GM21528 (cell line): ENCODE results near the gene DENND6B.
"Not testable (repeated sequence)": the region's sequence is repeated elsewhere in the genome, so short reads cannot be mapped to it uniquely, and the experiment has no call there.

Experiments
- ATAC-seq: cut with Tn5 transposase; IDR thresholded peaks from one replicate; pipeline ENCODE4 v1.9.1; 2021; ENCODE audit warnings: mild to moderate bottlenecking, moderate library complexity; ENCODE audit not compliant: unreplicated experiment, low FRiP score

DENND6B gene

DNA sequence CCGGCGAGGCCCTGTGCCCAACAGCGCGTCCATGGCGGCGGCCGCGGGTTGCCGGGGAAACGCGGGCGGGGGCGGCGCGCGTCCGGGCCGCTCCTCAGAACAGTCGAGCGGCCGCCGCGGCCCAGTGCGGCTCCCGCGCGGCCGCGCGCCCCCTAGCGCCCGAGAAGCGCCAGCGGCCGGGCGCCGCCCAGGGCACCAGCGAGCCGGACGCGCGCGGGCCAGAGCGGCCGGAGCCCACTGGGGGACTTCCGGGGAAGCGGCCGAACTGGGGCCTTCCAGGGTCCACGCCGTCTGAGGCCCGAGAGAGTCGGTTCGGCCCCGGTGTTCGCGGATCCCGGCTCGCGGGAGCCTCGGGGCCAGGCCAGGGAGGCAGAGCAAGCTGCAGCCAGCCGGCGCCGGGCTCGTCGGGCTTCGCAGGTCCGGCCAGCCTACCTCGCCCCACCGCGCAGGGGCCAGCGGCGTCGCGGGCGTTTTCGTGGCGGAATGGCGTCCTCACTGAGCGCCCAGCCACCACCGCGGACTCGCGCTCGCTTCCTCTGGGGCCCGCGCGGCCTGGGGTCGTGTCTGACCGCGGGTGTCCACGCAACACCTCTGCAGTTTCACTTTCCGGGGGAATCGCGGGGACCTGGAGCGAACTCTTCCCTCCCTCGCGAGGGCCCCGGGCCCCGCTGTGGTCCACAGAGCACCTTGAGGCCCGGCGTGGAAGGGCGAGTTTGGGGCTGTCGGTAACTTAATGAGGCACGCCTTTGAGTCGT is at the start of gene DENND6B:
Gene DENND6B, minus strand, starts transcription at position 57 of the 755 bp plus-strand sequence. Its CDS starts 24 bp downstream, at position 33.
- peak; percentile 58 for ATAC-seq

DNA sequence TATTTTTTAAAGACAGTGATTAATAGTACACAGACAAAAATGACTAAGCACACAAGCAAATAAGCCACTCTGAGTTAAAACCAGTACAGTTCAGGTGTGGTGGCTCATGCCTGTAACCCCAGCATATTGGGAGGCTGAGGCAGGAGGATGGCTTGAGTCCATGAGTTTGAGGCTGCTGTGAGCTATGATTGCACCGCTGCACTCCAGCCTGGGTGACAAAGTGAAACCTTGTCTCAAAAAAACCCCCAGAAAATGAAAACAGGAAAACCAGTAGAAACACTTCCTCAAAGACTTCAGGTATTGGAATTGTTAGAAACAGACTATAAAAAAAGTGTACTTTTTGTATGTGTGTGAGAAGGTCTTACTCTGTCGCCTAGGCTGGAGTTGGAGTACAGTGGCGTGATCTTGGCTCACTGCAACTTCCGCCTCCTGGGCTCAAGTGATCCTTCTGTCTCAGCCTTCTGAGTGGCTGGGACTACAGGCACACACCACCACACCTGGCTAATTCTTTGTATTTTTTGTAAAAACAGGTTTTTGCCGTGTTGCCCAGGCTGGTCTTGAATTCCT is 49.4 kb upstream of the DENND6B start:
- ATAC-seq, result no peak

- no peak for ATAC-seq
These were observed 44.4 kb upstream of the DENND6B start for GRCh38 chr22:50371101-50371648.

DNA sequence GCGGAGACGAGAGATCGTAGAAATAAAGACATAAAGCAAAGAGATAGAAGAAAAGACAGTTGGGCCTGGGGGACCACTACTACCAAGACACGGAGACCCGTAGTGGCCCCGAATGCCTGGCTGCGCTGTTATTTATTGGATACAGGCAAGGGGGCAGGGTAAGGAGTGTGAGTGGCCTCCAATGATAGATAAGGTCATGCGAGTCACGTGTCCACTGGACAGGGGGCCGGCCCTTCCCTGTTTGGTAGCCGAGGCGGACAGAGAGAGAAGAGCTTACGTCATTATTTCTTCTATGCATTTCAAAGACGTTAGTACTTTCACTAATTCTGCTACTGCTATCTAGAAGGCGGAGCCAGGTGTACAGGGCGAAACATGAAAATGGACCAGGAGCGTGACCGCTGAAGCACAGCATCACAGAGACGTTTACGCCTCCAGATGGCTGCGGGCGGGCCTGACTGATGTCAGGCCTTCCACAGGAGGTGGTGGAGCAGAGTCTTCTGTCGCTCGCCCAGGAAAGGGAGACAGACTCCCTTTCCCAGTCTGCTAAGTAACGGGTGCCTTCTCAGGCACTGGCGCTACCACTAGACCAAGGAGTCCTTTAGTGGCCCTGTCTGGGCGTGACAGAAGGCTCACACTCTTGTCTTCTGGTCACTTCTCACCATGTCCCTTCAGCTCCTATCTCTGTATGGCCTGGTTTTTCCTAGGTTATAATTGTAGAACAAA is 41.1 kb upstream of the DENND6B start:
- ATAC-seq, result no peak

GRCh38 chr22:50363803-50364194 is 37.0 kb upstream of the DENND6B start:
- not testable (repeated sequence) for ATAC-seq

GRCh38 chr22:50363166-50363802 is 36.5 kb upstream of the DENND6B start:
- ATAC-seq, result no peak

- no peak for ATAC-seq
These were observed 34.9 kb upstream of the DENND6B start for GRCh38 chr22:50361688-50362087.

DNA sequence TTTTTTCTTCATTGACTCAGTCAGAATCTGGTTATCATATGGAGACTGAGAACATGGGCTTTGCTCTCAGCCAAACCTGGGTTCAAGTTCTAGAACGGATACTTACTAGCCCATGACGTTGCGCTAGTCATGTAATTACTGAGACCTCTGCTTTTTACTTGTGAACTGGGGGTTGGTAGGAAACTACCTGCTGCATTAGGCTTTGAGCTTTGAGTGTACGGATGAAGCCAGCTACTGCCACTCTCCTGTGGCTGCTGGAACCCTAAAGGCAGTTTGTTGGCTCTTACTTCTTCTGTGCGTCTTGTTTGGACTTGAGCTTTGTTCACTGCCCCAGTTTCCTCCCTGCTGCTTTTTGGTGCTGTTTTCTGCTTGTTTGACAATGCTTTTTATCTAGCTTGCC is 34.4 kb upstream of the DENND6B start:
- no peak for ATAC-seq

- ATAC-seq, result no peak
These were observed 33.8 kb upstream of the DENND6B start for GRCh38 chr22:50360578-50360977.

DNA sequence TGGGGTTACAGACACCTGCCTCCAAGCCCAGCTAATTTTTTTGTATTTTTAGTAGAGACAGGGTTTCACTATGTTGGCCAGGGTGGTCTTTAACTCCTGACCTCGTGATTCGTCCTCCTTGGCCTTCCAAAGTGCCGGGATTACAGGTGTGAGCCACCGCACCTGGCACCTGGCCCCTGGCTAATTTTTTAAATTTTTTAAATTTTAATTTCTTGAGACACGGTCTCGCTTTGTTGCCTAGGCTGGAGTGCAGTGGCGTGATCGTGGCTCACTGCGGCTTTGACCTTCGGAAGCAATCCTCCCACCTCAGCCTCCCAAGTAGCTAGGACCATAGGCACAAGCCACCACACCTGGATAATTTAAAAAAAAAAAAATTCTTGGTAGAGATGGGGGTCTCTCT is 30.9 kb upstream of the DENND6B start:
- ATAC-seq, result no peak

DNA sequence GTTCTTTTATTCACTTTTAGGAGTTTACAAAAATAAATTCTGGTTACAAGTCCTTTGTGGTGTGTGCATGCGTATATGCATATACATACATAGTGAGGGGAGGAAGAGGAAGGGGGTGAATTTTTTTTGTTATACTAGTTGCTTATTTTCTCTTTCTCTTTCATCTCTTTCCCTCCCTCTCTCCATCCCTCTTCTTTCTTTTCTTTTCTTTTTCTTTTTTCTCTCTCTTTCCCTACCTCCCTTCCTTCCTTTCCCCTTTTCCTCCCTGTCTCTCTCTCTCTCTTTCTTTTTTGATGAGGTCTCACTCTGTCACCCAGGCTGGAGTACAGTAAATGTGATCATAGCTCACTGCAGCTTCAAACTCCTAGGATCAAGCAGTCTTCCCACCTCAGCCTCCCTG is 30.4 kb upstream of the DENND6B start:
- ATAC-seq, result no peak

DNA sequence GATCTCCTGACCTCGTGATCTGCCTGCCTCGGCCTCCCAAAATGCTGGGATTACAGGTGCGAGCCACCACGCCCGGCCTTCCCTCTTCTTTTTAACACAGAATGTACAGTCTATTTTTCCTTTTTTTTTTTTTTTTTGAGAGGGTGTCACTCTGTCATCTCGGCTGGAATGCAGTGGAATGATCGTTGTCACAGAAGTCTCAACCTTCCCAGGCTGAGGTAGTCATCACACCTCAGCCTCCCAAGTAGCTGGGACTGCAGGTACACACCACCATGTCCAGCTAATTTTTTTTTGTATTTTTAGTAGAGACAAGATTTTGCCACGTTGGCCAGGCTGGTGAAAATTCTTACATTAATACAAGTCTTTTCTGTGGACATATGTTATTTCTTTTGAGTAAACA is 29.4 kb upstream of the DENND6B start:
- ATAC-seq, result no peak

DNA sequence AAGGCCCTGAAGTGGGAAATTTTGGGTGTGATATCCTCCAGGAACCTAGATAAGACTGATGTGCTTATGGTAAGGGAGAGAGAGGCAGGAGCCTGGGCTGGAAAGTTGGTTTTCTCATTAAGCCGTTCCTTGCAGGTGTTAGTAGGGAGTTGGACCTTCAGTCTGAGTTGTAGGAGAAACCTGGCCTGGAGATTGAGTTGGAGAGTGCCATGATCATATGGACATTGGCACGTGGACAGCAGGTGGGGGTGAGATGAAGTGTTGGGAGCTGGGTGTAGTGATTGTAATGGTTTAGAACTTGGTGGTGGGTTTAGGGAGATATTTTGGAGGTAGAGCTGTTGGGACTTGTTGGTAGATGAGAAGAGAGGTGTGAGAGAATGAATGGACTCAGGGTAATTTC is 21.2 kb upstream of the DENND6B start:
- ATAC-seq, result no peak

DNA sequence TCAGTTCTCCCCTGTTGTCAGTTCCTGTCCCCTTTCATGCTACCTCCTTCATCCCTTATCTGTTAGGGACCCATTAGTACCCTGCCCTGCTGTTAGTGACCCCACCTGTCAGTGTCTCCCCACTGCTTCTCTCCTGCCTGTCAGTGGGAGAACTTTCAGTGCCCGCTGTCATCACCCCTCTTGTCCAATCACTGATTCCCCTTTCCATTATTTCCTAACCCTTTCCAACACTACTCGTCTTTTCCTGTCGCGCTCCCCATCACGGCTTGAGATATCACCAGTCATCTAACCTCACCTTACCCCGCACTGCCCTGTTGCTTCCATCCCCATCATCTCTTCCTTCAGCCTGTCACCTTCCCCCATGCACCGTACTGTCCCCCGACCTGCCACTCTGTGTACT is 20.3 kb upstream of the DENND6B start:
- ATAC-seq, result no peak

- no peak for ATAC-seq
These were observed 19.7 kb upstream of the DENND6B start for GRCh38 chr22:50346470-50346869.

DNA sequence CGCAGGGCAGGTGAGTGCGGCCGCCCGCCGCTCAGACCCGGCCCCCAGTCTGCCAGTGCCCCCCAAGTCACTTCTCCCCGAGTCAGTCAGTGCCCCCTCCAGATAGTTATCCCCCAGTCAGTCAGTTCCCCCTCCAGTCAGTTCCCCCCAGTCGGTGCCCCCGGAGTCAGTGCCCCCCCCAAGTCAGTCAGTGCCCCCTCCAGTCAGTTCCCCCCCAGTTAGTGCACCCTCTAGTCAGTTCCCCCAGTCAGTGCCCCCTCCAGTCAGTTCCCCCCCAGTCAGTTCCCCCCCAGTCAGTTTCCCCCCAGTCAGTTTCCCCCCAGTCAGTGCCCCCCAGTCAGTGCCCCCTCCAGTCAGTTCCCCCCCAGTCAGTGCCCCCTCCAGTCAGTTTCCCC is 16.7 kb upstream of the DENND6B start:
- ATAC-seq, result peak; percentile 1

DNA sequence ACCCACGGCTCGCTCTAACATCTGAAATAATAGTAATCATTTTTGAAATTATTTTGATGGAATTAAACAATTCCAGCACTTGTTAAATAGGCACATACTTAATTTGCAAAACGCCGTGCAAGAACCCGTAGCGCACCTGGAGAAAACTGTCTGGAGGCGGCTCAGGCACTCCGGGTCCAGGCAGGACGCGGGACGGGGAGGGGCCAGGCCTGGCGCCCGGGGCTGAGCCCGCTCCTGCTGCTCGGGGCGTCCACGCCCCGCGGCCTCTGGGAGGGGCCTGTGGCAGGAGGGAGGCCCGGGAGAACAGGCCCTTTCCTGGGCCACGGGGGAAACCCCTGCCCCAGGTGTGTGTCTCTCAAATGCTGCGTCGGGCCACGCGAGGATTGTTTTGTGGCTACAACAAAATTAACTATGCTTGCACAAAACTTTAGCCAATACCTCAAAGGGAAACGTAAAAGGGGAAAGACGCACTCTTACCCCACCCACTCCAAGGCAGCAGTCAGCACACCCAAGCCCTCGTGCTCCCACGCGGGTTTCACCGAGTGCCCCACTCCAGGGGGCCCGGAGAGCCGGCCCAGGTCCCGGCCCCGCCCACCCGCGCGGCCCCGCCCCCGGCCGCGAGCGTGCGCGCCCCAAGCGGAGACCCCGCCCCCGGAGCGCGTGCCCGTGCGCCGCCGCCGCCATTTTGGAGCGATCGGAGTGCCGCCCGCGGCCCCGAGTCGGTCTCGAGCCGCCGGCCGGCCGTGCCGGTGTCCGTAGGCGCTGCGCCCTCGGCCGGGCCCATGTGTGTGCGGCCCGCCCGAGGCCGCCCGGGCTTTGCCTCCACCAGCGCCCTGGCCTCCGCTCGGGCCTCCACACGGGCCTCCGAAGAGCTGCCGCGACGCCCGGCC is 16.1 kb upstream of the DENND6B start, which contains the start of gene PPP6R2:
Gene PPP6R2, plus strand, starts transcription at position 677 of the 890 bp plus-strand sequence. CDS start 50,582 bp downstream, outside the sequence.
- ATAC-seq, result peak; percentile 54

- peak; percentile 77 for ATAC-seq
These were observed 15.3 kb upstream of the DENND6B start for GRCh38 chr22:50341977-50342650.
